Hematopoietic multipotent progenitor cell (in vitro differentiated cells): Measurements from ENCODE around the gene INAVA. TPM values are rescaled to one million over a fixed set of nuclear protein-coding genes. Genes with fewer than 3 reads are reported as not detected.
"Not testable (repeated sequence)": the region's sequence is repeated elsewhere in the genome, so short reads cannot be mapped to it uniquely, and the experiment has no call there.

Source experiments
- DNase-seq, 3 donors: peaks; one replicate each; pipeline ENCODE4 v3.0.0-alpha.2; 2011 to 2015; ENCODE audit warnings: low read depth in 2 of 3, low spot score in 2 of 3
- total RNA-seq: library from RNA; depleted of rRNA; stranded (reverse); fragments of >200 nt; gene quantifications from one replicate; pipeline ENCODE4 v1.2.3, GENCODE V29; 2012

INAVA gene
- total RNA-seq, 1 donor = under 0.01 TPM

DNA sequence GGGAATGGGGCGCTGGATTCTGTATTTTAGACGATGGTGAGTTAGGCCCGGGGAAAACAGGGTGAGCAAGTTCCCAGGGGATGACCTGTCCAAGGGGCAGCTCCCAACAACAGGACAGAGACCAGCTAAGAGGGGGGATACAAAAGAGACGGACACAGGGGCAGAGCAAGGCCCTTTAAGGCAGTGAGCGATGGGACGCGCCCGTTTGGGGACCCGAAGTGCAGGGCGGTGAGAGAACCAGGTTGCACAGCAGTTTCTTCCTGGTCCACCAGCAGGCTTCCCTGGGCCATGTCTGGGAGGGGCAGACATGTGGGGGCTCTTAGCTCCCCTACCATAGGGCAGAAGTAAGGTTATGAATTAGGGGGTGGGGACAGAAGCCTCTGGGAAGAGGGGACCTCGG, 22.0 kb downstream of the INAVA start:
- DNase-seq = no peak

GRCh38 chr1:200917291-200917817, 22.7 kb downstream of the INAVA start:
- DNase-seq = no peak

GRCh38 chr1:200918006-200918405, 23.3 kb downstream of the INAVA start:
- no peak for DNase-seq

- no peak for DNase-seq
Measured at GRCh38 chr1:200919386-200919785, 24.7 kb downstream of the INAVA start.

GRCh38 chr1:200921571-200922110, 26.9 kb downstream of the INAVA start:
- no peak for DNase-seq

GRCh38 chr1:200922406-200922805, 27.7 kb downstream of the INAVA start:
- DNase-seq = no peak

GRCh38 chr1:200923601-200924000, 28.9 kb downstream of the INAVA start:
- no peak for DNase-seq

- peak in 2 of 3 donors; percentile 13 to 31 for DNase-seq
Measured at GRCh38 chr1:200925831-200926230, 31.1 kb downstream of the INAVA start.

GRCh38 chr1:200929530-200930278, 35.0 kb downstream of the INAVA start:
- no peak for DNase-seq

DNA sequence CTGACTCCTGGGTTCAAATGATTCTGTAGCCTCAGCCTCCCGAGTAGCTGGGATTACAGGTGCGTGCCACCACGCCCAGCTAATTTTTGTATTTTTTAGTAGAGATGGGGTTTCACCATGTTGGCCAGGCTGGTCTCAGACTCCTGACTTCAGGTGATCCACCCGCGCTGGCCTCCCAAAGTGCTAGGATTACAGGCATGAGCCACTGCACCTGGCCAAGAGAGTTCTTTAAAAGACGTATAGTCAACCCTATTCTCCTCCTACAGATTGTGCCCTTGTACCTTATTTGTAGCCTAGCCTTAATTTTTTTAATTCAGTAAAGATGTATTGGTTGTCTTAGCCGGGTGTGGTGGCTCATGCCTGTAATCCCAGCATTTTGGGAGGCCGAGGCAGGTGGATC, 35.6 kb downstream of the INAVA start:
- DNase-seq = not testable (repeated sequence)

- DNase-seq = no peak
Measured at GRCh38 chr1:200931776-200932175, 37.1 kb downstream of the INAVA start.

GRCh38 chr1:200934676-200935245, 40.1 kb downstream of the INAVA start:
- DNase-seq = no peak

DNA sequence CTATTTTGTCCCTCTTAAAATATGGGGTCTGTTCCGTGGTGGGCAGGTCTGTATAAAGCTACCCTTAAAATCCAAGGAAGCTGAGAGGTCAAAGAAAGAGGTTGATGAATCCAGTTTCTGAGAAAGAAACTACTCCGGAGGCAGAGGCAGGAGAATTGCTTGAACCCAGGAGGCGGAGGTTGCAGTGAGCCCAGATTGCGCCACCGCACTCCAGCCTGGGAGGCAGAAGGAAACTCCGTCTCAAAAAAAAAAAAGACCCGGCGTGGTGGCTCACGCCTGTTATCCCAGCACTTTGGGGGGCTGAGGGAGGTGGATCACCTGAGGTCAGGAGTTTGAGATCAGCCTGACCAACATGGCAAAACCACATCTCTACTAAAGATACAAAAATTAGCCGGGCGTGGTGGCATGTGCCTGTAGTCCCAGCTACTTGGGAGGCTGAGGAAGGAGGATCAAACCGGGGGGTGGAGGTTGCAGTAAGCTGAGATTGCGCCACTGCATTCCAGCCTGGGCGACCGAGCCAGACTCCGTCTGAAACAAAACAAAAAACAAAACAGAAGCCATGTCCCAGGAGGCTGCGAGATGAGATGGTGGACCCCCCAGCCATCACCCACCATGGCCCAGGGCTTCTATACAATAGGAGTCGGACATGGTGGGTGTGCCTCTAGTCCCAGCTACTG, 40.7 kb downstream of the INAVA start:
- not testable (repeated sequence) for DNase-seq

GRCh38 chr1:200938955-200939354, 44.3 kb downstream of the INAVA start:
- DNase-seq = peak in 2 of 3 donors; percentile 27 to 52

DNA sequence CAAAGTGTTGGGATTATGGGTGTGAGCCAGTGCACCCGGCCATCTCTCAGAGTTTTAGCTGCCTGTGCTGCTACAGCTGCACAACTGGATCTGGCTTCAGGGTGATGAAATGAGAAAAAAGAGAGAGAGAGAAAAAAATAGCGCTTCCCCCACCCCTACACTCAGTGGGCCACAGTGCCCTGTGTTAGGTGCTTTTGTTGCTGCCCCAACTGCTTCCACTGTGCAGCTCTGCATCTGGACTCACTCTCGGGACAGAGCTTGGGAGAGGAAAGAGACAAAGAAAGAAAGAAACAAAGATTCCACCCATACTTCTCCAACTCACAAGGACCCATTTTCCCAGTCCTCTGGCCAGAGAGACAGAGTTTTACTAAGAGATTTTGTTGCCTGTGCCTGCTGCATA, 50.4 kb downstream of the INAVA start:
- no peak for DNase-seq

DNA sequence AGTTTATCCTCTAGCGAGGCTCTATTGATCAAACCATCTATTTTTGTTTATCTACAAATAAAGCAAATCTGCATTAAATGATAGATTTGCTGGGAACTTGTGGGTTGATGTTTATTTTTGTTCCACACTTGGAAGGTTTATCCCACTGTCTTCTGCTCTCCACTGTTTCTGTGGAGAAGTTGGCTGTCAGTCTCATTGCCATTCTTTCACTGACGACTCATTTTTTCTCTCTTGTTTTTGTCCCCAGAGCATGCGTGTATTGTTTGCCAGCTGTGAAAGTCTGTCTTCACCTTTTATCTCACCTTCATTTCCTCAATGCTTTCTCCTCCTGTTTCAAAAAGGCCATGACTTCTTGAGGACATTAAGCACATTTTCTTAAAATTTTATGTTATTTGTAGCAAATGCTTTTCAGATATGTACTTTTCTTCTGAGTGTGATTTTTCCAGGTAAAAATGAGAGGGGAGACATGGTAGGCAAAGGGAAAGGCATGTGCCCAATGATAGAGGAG, 52.4 kb downstream of the INAVA start:
- DNase-seq = no peak

- no peak for DNase-seq
Measured at GRCh38 chr1:200949626-200950025, 54.9 kb downstream of the INAVA start.

DNA sequence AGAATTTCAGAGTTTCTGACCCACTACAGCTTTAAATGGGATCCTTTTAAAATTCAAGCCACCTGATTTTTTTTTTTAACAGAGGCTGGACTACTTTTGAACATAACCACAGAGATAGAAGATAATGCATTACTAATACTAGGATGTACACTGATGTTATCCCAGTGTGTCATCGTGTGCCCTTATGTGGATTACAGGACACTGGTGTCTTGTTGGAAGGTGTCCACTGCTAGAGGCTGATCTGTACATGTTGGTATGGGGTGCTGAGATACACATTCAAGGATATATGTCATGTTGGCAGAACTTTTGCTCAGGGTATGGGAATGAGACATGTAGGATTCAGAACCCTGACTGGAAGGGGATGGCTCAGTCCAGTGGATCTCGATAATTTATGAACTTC, 56.3 kb downstream of the INAVA start:
- DNase-seq = no peak

DNA sequence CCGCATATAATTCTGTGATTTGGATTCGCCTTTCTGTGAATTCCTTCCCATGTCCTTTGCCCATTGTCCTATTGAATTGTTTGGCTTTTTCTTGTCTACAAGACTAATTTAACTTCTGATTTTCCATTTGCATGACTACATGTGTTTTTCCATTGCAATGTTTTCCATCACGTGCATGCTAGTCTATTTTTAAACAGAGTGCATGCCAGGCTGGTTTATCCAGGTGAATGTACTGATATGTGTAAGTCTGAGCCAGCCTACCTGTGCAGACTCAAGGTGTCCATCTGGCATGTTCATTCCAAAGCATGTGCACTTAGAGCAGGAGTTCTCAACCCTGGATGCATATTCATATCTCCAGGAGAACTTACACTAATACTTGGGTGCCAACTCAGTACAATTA, 59.7 kb downstream of the INAVA start:
- no peak for DNase-seq

GRCh38 chr1:200958597-200958996, 63.9 kb downstream of the INAVA start:
- no peak for DNase-seq

DNA sequence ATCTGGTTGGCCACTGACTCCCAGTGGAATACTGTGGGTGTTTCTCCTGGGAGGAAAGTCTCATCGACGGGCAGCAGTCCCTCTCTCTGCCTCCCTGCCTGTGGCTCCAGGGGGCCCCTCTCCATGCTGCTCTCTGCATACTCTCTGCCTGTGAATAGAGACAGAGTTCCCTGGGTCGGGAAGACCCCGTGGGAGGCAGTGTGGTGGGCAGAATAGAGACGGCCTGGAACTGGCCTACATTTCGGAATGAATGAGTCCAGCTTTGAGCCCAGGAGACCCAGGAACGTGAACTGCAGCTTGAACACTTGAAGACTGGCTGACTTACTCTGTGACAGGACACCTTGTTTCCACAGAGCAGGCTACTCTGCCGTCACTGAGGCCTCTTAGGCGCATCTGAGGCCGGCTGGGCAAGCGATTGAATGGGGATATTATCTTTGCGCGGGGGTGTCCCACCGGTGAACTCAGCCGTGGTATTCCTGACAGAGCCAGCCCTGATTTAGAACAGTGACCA, 64.8 kb downstream of the INAVA start:
- no peak for DNase-seq
